Cardiac fibroblast (primary cell): Measurements from ENCODE around the gene SLC35F3.

ENCODE experiments used
- DNase-seq, 2 donors: peaks; one replicate each; pipeline versions ENCODE4 v3.0.0 to v3.0.0-alpha.2; 2010; ENCODE audit warnings: low read depth in 2 of 2
- H3K4me3 ChIP-seq, 2 donors: replicated peaks in 1 of 2; 1 replicate in 1 of 2; 2 replicates in 1 of 2; pipeline ENCODE4 v1.5.1; 2011; ENCODE audit warnings: low read depth in 2 of 2, low read length in 2 of 2, mild to moderate bottlenecking in 2 of 2, moderate library complexity in 1 of 2
- CTCF ChIP-seq: IDR thresholded peaks from one replicate; pipeline ENCODE4 v1.5.1; 2011; ENCODE audit warnings: low read depth, mild to moderate bottlenecking, low read length, inconsistent platforms

SLC35F3 gene

GRCh38 chr1:233994112-233994511 is 89.6 kb downstream of the SLC35F3 start:
- DNase-seq = no peak
- no peak for TF ChIP-seq CTCF
- no peak overlapping the region for H3K4me3 ChIP-seq

- no peak for TF ChIP-seq CTCF
- H3K4me3 ChIP-seq = no peak overlapping the region
- no peak for DNase-seq
Observed at GRCh38 chr1:233998456-233998855, 94.0 kb downstream of the SLC35F3 start.

- DNase-seq = no peak
- no peak overlapping the region for H3K4me3 ChIP-seq
- TF ChIP-seq CTCF = no peak
Observed at GRCh38 chr1:233998891-233999290, 94.4 kb downstream of the SLC35F3 start.

DNA sequence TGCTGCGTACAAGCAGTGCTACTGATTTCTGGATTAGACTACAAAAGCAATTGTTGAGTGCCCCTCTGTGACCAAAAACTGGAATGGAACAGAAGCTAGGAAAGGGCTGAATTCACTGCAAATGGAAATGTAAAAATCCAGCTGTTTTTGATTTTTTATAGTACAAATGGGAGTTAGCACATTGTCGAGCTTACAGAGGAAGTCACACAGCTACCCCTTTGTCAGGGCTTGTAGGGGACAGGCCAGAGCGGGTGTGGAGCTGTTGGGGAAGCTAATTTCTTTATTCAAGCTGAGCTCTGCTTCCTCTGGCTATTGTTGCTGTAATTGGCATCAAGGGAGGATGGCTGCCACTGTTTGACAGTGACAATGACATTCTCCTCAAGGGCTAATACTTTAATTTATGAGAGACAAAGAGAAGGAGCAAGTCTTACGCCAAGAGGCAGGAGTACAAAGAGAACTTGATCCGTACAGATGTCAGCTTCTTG is 96.1 kb downstream of the SLC35F3 start:
- TF ChIP-seq CTCF = no peak
- DNase-seq = no peak
- no peak overlapping the region for H3K4me3 ChIP-seq

DNA sequence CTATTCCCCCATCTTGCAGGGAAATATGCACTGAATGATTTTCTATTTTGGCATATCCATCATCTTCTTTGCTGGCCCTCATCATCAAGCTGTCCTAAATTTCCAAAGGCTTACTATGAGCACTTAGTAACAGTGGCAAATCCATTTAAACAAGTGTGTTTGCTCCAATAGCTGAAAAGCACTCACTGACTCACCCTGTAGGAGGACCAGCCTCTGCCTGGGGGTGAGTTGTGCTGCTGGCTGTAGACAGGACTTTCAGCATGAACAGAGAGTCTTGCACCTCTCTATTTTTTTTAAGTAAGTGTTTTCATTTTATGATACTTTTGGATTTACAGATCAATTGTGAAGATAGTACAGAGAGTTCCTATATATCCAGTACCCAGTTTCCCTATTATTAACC is 97.3 kb downstream of the SLC35F3 start:
- DNase-seq = no peak
- TF ChIP-seq CTCF = no peak

GRCh38 chr1:234004591-234004990 is 100.1 kb downstream of the SLC35F3 start:
- no peak overlapping the region for H3K4me3 ChIP-seq
- DNase-seq = no peak
- no peak for TF ChIP-seq CTCF

More for the DNA sequence above, 97.3 kb downstream of the SLC35F3 start:
- no peak overlapping the region for H3K4me3 ChIP-seq

- no peak overlapping the region for H3K4me3 ChIP-seq
- TF ChIP-seq CTCF = no peak
- no peak for DNase-seq
Observed at GRCh38 chr1:234007684-234008083, 103.2 kb downstream of the SLC35F3 start.
